HEK293T (cell line): Measurements from ENCODE around the gene KIR2DL4.
"Not testable (repeated sequence)": the region's sequence is repeated elsewhere in the genome, so short reads cannot be mapped to it uniquely, and the experiment has no call there.

Experiments
- CTCF ChIA-PET: fragments of 350-600 bp; formaldehyde crosslinking; extraction: SDS; loops from one replicate; lab custom pipeline; 2021; ENCODE audit warnings: antibody characterized with exemption, inconsistent platforms; lab: Yijun Ruan, JAX
- POLR2A ChIA-PET: fragments of 350-600 bp; formaldehyde crosslinking; extraction: SDS; loops from one replicate; lab custom pipeline; 2020; ENCODE audit warnings: antibody characterized with exemption, inconsistent platforms; lab: Yijun Ruan, JAX
- DNase-seq: peaks from one replicate; pipeline ENCODE4 v3.0.0; 2012; ENCODE audit warnings: mixed read lengths; ENCODE audit errors: extremely low spot score
- ARNT ChIP-seq: fragments of 450-650 bp; IDR thresholded peaks from 2 replicates; pipeline ENCODE4 v1.6.1; 2017; ENCODE audit warnings: mild to moderate bottlenecking
- BHLHE40 ChIP-seq: fragments of 450-650 bp; IDR thresholded peaks from 2 replicates; pipeline ENCODE4 v1.6.1; 2016; ENCODE audit warnings: mild to moderate bottlenecking, moderate library complexity, borderline replicate concordance
- CTBP1 ChIP-seq: fragments of 450-650 bp; IDR thresholded peaks from 2 replicates; pipeline ENCODE4 v1.6.1; 2016; ENCODE audit warnings: borderline replicate concordance
- ELF4 ChIP-seq: fragments of 450-650 bp; IDR thresholded peaks from 2 replicates; pipeline ENCODE4 v1.6.1; 2017; ENCODE audit warnings: antibody characterized with exemption
- FOXA1 ChIP-seq: fragments of 450-650 bp; IDR thresholded peaks from 2 replicates; pipeline ENCODE4 v1.6.1; 2016; ENCODE audit warnings: mild to moderate bottlenecking
- FOXK2 ChIP-seq: fragments of 450-650 bp; IDR thresholded peaks from 2 replicates; pipeline ENCODE4 v1.6.1; 2016; ENCODE audit warnings: mild to moderate bottlenecking
- FOXM1 ChIP-seq: fragments of 450-650 bp; IDR thresholded peaks from 2 replicates; pipeline ENCODE4 v1.6.1; 2017; ENCODE audit warnings: mild to moderate bottlenecking, borderline replicate concordance
- HDGF ChIP-seq: fragments of 450-650 bp; IDR thresholded peaks from 2 replicates; pipeline ENCODE4 v1.6.1; 2017; ENCODE audit warnings: antibody characterized with exemption, borderline replicate concordance
- L3MBTL2 ChIP-seq: fragments of 450-650 bp; conservative IDR thresholded peaks from 2 replicates; pipeline ENCODE4 v1.6.1; 2016; ENCODE audit warnings: mild to moderate bottlenecking
- LEF1 ChIP-seq: fragments of 450-650 bp; IDR thresholded peaks from 2 replicates; pipeline ENCODE4 v1.6.1; 2017; ENCODE audit warnings: mild to moderate bottlenecking, borderline replicate concordance
- NFRKB ChIP-seq: fragments of 450-650 bp; IDR thresholded peaks from 2 replicates; pipeline ENCODE4 v1.6.1; 2016; ENCODE audit warnings: mild to moderate bottlenecking, moderate library complexity
- PKNOX1 ChIP-seq: fragments of 450-650 bp; IDR thresholded peaks from 2 replicates; pipeline ENCODE4 v1.6.1; 2016
- SP1 ChIP-seq: fragments of 450-650 bp; IDR thresholded peaks from 2 replicates; pipeline ENCODE4 v1.6.1; 2017
- SUZ12 ChIP-seq: fragments of 450-650 bp; IDR thresholded peaks from 2 replicates; pipeline ENCODE4 v1.6.1; 2016; ENCODE audit warnings: mild to moderate bottlenecking
- TARDBP ChIP-seq: fragments of 450-650 bp; IDR thresholded peaks from 2 replicates; pipeline ENCODE4 v1.6.1; 2016
- ZNF384 ChIP-seq: fragments of 450-650 bp; IDR thresholded peaks from 2 replicates; pipeline ENCODE4 v1.6.1; 2016

KIR2DL4 gene

GRCh38 chr19:54804101-54804500 lies 691 bp downstream of the KIR2DL4 start:
- ChIA-PET POLR2A (no interaction called here), CTCF (no interaction called here)
- DNase-seq = no peak
- TF ChIP-seq ELF4 = no peak

DNA sequence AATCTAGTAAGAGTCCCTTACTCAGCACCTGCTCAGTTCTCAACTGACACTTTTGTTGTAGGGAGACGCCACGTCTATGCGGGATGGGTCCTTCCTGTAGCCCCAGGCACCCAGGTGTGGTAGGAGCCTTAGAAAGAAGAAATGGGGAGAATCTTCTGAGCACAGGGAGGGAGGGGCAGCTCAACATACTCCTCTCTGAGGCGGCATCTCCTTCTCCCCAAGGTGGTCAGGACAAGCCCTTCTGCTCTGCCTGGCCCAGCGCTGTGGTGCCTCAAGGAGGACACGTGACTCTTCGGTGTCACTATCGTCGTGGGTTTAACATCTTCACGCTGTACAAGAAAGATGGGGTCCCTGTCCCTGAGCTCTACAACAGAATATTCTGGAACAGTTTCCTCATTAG lies 1.2 kb downstream of the KIR2DL4 start:
- POLR2A ChIA-PET = no interaction called here
- DNase-seq = no peak
- CTCF ChIA-PET = no interaction called here
- TF ChIP-seq ELF4 = no peak
- TF ChIP-seq FOXM1 = no peak
- no peak for TF ChIP-seq SUZ12
- TF ChIP-seq CTBP1 = no peak
- no peak for TF ChIP-seq L3MBTL2
- TF ChIP-seq FOXA1 = no peak
- no peak for TF ChIP-seq LEF1
- TF ChIP-seq NFRKB = no peak
- no peak for TF ChIP-seq HDGF
- TF ChIP-seq PKNOX1 = no peak
- TF ChIP-seq FOXK2 = no peak
- TF ChIP-seq TARDBP = no peak
- TF ChIP-seq SP1 = no peak
- TF ChIP-seq ARNT = no peak
- TF ChIP-seq BHLHE40 = no peak

DNA sequence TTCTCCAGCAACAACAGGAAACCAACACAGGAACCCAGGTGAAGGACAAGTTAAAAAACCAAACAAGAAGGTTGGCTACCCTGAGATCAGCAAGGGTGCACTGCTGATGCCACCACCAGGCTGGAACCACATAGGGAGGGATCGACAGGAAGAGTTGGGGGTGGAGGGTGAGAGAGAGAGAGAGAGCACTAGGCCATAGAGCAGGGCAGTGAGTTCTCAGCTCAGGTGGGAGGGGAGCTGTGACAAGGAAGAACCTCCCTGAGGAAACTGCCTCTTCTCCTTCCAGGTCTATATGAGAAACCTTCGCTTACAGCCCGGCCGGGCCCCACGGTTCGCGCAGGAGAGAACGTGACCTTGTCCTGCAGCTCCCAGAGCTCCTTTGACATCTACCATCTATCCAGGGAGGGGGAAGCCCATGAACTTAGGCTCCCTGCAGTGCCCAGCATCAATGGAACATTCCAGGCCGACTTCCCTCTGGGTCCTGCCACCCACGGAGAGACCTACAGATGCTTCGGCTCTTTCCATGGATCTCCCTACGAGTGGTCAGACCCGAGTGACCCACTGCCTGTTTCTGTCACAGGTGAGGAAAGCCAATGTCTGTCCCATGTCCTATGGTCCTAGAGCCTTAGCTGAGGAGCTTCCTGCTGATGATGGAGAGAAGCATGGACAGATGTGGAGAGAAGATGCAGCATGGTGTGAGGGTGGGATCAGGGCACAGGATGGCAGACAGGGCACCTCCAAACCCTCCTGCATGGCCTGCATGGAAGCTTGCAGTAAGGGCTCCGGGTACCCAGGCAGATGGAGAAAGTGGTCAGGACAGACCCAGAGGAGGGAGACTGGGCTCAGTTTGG lies 2.5 kb downstream of the KIR2DL4 start:
- CTCF ChIA-PET = no interaction called here
- TF ChIP-seq NFRKB = no peak
- no peak for TF ChIP-seq FOXK2
- TF ChIP-seq HDGF = no peak
- no peak for TF ChIP-seq ARNT
- TF ChIP-seq SP1 = no peak
- TF ChIP-seq ZNF384 = no peak
- no peak for TF ChIP-seq L3MBTL2
- TF ChIP-seq PKNOX1 = no peak
- POLR2A ChIA-PET = no interaction called here
- no peak for DNase-seq

- TF ChIP-seq ARNT = no peak
- ChIA-PET POLR2A (no interaction called here), CTCF (no interaction called here)
- no peak for DNase-seq
Observed at GRCh38 chr19:54806516-54806838, 3.1 kb downstream of the KIR2DL4 start.

DNA sequence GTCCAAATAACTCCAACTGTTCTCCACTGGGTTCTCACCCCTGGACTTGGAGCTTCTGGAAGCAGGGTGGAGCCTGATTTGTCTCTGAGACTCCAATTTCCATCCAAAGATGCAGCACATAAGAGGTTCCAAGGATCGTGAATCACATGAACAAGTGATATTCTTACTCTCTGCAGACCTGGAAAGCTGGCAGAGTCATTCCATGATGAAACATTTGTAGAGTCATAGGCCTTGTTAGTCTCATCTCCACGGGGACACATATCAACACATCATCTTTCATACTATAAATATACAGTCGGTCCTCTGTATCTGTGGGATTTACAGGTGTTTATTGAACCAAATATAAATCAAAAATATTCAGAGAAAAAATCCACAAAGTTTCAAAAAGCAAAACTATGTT lies 11.2 kb downstream of the KIR2DL4 start:
- DNase-seq, CTCF ChIA-PET, POLR2A ChIA-PET: not testable (repeated sequence)

GRCh38 chr19:54816251-54816650 lies 12.8 kb downstream of the KIR2DL4 start, which contains the start of gene KIR3DL1:
KIR3DL1 (plus strand) TSS chr19:54816468.
- POLR2A ChIA-PET, CTCF ChIA-PET: not testable (repeated sequence)

GRCh38 chr19:54817670-54818536 lies 14.5 kb downstream of the KIR2DL4 start:
- no peak for DNase-seq
- POLR2A ChIA-PET = no interaction called here
- TF ChIP-seq FOXM1 (no peak), FOXK2 (no peak), FOXA1 (no peak), NFRKB (no peak), LEF1 (no peak), HDGF (no peak), ELF4 (no peak), ZNF384 (no peak), BHLHE40 (no peak), TARDBP (no peak), ARNT (no peak), PKNOX1 (no peak), L3MBTL2 (no peak), SUZ12 (no peak), SP1 (no peak), CTBP1 (no peak)
- CTCF ChIA-PET = no interaction called here

More at GRCh38 chr19:54816251-54816650, 12.8 kb downstream of the KIR2DL4 start, which contains the start of gene KIR3DL1:
- DNase-seq = not testable (repeated sequence)

GRCh38 chr19:54824416-54824815 lies 21.0 kb downstream of the KIR2DL4 start:
- CTCF ChIA-PET, DNase-seq, POLR2A ChIA-PET: not testable (repeated sequence)

DNA sequence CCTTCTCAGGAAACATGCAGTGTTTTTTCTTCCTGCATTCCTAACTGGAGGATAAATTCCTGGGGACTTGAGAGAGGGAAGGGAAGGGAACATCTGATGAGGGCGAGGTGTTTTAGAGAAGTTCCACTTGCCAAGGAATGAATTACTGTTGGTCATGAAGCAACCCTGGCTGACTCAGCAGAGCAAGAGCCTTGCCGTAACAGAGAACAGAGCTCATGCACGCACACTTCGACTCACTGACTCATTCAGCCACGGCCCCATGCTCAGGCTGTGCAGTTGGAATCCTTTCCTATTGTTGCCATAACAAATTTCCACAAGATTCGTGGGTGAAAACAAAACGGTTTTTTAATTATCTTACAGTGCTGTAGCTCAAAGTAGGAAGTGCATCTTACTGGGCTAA lies 21.9 kb downstream of the KIR2DL4 start:
- DNase-seq, CTCF ChIA-PET, POLR2A ChIA-PET: not testable (repeated sequence)

DNA sequence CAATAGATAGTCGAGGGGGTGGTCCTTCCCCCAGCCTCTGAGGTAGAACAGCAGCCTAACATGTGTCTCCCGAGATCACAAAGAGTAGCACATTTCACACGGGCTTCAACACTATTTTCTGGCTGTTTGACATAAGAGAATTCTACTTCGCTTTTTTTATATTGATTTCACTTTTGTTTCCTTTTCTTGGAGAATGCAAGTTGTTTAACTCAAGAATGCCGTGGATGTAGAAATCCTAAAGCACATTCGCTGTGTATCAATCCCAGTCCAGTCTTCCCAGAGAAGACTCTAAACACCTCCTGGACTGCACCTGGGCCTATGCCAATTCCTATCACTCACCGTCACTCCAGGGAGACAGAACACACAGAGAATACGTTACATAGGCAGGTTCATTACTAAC lies 24.7 kb downstream of the KIR2DL4 start:
- CTCF ChIA-PET, POLR2A ChIA-PET: not testable (repeated sequence)

GRCh38 chr19:54832496-54832895 lies 29.1 kb downstream of the KIR2DL4 start, which contains the start of gene KIR2DS4:
KIR2DS4 (plus strand) TSS chr19:54832676.
- POLR2A ChIA-PET, CTCF ChIA-PET, DNase-seq: not testable (repeated sequence)

More for the DNA sequence above, 24.7 kb downstream of the KIR2DL4 start:
- not testable (repeated sequence) for DNase-seq

GRCh38 chr19:54835126-54835525 lies 31.7 kb downstream of the KIR2DL4 start:
- DNase-seq, CTCF ChIA-PET, POLR2A ChIA-PET: not testable (repeated sequence)
